ENCODE measurements around the gene ATP8A1.

The ATP8A1 gene

DNA sequence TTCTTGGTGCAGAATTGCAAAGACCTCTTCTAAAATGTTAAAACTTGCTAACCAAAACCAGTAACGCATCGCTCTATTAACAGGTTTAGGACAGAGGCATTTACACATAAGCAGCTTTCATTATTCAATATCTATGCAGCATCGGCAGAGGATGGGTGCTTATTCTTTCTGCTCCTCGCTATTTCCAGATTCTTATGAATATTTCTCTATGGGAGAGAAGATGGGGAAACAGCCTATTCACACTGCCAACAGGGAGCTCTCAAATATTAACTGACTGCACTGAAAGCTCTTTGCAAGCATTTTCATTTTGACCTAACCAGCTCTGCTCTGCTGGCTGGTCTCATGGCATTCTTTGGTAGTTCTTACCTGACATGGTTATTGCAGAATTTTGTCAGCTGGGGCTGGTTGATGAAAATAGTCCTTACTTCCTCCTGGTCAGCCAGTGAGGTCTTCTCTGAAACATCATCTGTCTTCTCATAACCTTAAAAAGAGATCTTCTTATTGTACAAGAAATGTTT is 30.2 kb downstream of the ATP8A1 start:
- no peak for DNase-seq (ENCODE audit: low spot score)

DNA sequence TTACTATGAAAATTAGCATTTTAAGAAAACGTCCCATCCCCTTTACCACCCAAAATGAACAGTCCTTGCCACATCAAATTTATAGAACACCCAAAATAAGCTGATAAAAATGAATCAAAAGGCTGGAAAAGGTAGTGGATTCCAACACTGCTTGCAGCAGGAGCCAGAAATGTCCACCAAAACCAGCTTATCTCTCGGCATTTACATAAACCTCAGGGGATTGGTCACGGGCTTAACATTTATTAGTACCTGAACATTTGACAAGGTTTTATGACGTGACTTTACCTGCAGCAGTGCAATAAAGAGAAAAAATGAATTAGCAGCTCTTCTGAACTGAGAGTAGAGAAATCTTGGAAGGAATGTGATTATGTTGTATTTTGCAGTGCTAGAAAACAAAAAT is 31.6 kb downstream of the ATP8A1 start:
- no peak for DNase-seq (ENCODE audit: low spot score)

- DNase-seq (ENCODE audit: low spot score): no peak
Observed at GRCh38 chr4:42624551-42624950, 32.4 kb downstream of the ATP8A1 start.

DNA sequence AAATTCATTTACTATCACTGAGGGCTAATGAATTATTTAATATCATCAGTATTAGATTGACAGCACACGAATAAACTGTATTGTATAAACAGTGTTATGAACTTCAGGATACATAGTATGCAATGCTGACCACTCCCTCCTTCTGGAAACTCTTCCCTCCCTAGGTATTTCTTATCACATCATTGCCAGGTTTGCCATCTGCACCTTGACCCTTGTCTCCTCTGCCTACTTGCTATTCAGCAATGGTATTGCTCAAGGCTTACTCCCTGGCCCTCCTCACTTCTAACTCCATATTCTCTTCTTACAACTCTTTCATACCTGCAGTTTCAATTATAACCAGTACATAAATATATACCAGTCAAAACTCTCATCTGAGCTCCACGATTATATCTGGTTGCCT is 38.9 kb downstream of the ATP8A1 start:
- DNase-seq (ENCODE audit: low spot score): no peak

DNA sequence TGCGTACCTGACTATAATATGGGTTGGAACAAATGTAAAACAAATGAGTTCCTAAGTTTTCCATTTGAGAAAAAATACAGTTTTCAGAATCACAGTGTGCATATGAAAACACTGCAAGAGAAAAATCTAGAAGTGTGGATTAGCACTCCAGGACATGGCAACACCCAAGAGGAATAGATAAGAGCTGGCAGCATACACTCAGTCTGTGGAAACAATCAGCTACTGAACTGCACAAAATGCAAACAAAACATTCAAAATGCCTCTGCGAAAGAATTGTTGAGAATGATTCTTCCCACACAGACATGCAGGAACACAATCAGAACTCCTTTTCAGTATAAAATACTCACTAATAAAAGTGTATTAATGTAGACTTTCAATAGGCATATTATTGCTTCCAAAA is 39.9 kb downstream of the ATP8A1 start:
- DNase-seq (ENCODE audit: low spot score): no peak

- no peak for DNase-seq (ENCODE audit: low spot score)
Observed at GRCh38 chr4:42616572-42616971, 40.3 kb downstream of the ATP8A1 start.

- DNase-seq (ENCODE audit: low spot score): no peak
Observed at GRCh38 chr4:42615131-42615763, 41.7 kb downstream of the ATP8A1 start.

- no peak for DNase-seq (ENCODE audit: low spot score)
Observed at GRCh38 chr4:42612898-42613297, 44.0 kb downstream of the ATP8A1 start.

DNA sequence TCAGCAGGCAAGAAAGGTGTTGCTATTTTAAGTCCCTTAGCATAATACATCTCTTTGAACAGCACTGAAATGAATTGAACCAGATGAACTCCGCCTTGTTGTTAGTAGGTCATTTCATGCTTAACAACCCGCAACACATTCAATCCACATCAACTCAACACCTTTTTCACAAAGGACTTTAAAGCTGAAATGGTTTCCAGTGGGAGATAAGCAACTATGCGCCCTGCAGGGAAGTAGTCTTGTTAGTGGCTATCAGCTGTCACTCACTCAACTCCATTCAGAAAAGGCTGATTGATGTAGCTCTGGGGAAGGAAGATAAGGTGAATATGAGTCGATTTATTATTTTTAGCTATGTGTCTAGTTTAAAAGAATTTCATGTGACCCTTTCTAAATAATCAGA is 46.0 kb downstream of the ATP8A1 start:
- no peak for DNase-seq (ENCODE audit: low spot score)

DNA sequence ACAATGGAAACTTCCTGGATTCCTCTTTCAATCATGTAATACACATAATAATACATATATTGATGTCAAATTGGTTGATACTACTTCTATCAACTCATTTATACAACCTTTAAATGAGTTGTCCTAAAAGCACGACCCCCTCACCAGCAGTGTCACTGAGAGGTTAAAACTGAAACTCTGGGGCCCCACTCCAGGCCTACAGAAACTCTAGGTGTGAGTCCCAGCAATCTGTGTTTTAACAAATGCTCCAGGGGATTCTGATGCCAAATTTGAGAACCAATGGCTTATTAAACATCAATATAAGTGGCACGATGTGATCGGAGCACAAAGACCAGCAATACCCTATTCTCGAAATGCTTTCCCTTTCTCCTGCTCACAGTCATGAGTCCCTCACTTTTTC is 47.9 kb downstream of the ATP8A1 start:
- no peak for DNase-seq (ENCODE audit: low spot score)

DNA sequence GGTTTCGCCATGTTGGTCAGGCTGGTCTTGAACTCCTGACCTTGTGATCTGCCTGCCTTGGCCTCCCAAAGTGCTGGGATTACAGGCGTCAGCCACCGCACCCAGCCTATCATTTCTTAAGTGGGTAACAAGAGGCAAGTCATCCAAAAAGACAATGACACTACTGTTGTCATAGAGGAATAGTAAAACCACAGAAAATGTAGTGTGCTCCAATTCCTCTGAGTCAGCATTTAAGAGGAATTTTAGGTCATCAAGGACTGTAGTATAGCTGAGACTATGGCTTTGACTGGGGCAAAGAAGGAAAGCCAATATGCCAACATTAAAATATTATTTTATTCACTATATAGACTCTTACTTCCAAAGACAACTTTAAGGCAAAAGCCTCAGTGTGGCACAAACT is 48.4 kb downstream of the ATP8A1 start:
- no peak for DNase-seq (ENCODE audit: low spot score)

DNA sequence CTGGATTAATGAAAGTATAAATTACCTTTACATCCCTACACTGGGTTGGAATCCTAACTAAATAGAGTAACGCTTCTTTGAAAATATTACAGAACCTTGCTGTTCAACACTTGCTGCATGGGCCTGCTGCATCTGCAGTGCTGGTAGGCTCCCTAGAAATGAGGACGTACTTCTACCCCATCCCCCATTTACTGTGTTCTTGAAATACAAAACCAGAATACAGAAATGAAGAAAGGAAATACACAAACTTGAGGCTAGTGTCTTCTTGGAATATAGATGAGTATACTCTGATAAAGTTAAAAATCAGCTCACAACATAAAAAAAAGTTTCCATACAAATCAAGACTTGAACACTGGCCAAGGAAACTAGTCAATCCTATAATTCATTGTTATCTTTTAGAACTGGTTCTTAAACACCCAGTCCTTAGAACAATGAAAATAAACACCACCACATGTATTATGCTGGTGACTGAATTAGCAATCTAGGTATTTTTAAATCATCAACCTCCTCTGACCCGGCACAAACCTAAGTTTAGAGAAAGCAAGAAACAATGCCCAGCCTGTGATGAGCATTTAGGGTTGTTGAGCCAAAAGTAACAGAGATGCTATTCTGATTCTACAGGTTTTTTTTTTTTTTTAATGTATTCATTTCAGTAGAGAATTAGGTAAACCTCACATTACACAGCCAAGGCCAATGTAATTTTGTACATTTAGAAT is 49.7 kb downstream of the ATP8A1 start:
- no peak for DNase-seq (ENCODE audit: low spot score)

- no peak for DNase-seq (ENCODE audit: low spot score)
Observed at GRCh38 chr4:42605264-42605663, 51.6 kb downstream of the ATP8A1 start.

DNA sequence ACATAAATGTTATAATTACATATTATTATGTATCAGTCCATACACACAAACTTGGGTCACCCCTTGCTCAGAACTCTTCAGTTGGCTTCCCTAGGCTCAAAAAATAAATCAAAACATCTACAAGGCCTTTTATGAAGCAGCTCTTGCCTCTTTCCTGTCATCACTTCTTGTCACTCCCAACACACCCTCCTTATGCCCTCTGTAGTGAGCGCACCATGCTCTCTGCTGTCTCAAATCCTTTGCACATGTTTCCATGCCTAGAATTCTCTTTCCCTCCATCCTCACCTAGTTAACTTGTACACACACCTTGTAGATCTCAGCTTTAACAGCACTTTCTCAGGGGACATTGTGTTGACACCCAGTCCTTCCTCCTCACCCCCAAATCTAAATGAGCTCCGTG is 53.0 kb downstream of the ATP8A1 start:
- DNase-seq (ENCODE audit: low spot score): no peak

GRCh38 chr4:42600578-42600977 is 56.3 kb downstream of the ATP8A1 start:
- DNase-seq (ENCODE audit: low spot score): no peak

DNA sequence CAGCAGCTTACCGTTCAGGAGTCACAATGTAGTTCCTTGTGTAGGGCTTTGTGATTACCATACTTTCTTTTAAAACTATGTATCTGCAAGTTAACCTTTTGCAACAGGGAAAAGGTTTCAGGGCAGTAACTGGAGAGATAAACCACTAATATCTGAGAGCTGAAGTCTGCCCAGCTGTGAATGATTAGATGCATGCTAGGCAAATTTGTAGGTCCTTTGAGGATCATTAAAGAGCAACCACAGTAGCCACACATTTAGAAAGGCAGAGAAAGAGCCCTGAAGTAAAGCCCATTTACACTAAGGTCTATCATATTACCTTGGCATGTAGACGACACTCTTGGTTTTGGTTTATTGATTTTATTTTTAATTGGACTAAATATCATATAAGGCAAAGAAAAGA is 60.0 kb downstream of the ATP8A1 start:
- no peak for DNase-seq (ENCODE audit: low spot score)

GRCh38 chr4:42594888-42595287 is 62.0 kb downstream of the ATP8A1 start:
- no peak for DNase-seq (ENCODE audit: low spot score)

DNA sequence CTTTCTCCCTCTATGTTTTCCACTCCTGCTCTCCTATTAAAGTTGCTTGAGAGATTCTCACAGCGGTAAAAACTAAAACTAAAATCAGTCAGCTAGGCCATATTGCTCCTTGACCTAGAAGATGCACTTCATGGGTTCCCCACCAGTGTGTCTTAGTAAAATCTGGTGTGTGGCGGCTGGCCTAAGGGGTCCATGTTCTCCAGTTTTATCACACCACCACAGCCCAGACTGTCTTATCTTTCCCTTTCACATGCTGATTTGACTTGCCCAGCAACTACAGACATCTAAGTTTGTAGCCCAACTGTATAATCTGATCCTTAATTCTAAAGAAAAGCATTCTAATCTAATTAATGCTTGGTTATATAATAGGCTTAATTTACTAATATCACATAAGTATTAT is 68.0 kb downstream of the ATP8A1 start:
- no peak for DNase-seq (ENCODE audit: low spot score)

- no peak for DNase-seq (ENCODE audit: low spot score)
Observed at GRCh38 chr4:42586775-42587174, 70.1 kb downstream of the ATP8A1 start.

GRCh38 chr4:42579903-42580302 is 77.0 kb downstream of the ATP8A1 start:
- no peak for DNase-seq (ENCODE audit: low spot score)

DNA sequence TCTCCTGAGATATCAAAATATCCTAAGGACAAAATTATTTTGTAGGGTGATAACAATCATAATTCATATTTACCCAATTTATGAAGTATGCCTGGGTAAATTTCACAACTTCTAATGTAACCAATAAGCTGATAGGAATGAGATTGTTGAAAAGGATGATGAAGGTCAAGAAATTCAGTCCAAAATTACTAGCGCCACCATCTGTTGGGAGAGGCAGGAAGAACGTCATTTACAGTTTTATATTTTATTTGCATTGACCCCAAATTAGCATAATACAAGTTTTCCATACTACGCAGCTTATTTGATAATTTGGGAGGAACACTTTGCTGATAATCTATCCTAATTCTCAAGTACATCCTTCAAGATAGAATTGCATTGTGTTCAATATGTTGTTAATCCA is 78.7 kb downstream of the ATP8A1 start:
- no peak for DNase-seq (ENCODE audit: low spot score)

DNA sequence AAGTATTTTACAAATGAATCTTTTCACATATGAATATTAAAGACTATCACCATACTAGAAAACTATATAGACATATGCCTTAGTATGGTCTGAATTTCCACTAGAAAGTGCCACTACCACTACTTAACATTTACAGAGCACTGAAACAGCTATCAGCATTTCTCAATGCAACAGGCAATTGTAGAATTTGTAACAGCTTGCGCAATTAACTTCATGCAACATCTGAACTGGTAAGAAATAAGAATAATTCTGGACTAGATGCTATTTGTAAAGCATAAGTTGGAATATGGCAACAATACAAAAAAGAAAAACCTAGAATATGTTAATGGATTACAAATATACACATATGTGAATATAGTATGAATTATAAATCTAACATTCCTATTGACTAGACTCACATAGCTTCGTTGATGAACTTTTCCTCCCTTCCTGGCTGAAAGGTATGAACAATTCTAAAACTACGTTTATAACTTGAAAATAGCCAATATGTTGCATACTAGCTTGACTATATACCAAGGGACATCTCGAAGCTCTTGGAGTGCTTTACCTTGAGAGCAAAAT is 82.0 kb downstream of the ATP8A1 start:
- no peak for DNase-seq (ENCODE audit: low spot score)

GRCh38 chr4:42573249-42573648 is 83.7 kb downstream of the ATP8A1 start:
- no peak for DNase-seq (ENCODE audit: low spot score)

DNA sequence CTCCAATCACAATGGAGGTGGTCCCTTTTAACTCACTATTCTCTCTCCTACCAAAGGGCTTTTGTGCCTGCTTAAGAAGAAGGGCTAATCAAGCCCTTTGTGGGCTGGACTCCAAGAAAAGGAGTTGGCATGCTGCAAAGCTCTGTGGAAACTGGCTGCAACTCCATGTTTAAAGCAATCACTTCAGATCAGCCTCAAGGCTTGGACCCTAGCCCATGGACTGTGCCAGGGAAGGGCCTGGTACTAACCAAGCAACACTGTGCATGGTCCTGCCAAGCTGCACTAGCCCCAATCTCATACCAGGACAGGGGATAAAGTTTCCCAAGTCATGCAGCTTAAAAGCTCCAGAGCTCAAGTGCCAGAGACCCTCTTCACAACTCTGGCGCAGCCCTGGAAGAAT is 86.7 kb downstream of the ATP8A1 start:
- DNase-seq (ENCODE audit: low spot score): no peak

Data from AG08396 (cell line).